OCI-LY1 (cell line): ENCODE measurements around the gene CELSR2.

Source experiments
- EZH2 ChIP-seq: fragments of 200-600 bp; sonication (generic), shearing (Covaris generic); IDR thresholded peaks from 2 replicates; pipeline ENCODE4 v1.8.0; 2017; ENCODE audit warnings: borderline replicate concordance, mixed run types, mild to moderate bottlenecking, antibody characterized with exemption, low read length, moderate library complexity, mixed read lengths
- TF ChIP-seq, protein P1 (sequence below): fragments of 200-600 bp; sonication (generic), shearing (Covaris generic); IDR thresholded peaks from 2 replicates; pipeline ENCODE4 v1.5.1; 2017; ENCODE audit warnings: mild to moderate bottlenecking, antibody characterized with exemption, low read length, moderate library complexity, mixed read lengths

DNA sequence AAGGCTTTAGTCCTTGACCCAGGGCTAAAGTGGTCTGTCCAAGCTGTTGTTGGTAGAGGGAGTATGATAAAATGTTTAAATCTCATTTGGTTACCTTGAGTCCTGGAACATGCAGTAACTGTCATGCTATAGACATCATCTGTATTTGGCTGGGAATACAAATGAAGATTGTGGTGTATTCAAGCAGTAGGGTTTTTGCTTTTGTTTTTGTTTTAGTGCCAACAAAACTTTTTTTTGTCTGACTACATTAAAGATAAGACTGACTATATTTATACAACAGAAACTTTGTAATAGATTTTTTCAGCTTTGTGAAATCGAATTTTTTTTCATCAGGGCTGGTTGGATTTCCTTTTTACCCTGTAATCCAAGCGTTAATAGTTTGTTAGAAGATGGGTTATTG lies 43.0 kb upstream of the CELSR2 start:
- no peak for TF ChIP-seq EZH2
- TF ChIP-seq, protein P1, sequence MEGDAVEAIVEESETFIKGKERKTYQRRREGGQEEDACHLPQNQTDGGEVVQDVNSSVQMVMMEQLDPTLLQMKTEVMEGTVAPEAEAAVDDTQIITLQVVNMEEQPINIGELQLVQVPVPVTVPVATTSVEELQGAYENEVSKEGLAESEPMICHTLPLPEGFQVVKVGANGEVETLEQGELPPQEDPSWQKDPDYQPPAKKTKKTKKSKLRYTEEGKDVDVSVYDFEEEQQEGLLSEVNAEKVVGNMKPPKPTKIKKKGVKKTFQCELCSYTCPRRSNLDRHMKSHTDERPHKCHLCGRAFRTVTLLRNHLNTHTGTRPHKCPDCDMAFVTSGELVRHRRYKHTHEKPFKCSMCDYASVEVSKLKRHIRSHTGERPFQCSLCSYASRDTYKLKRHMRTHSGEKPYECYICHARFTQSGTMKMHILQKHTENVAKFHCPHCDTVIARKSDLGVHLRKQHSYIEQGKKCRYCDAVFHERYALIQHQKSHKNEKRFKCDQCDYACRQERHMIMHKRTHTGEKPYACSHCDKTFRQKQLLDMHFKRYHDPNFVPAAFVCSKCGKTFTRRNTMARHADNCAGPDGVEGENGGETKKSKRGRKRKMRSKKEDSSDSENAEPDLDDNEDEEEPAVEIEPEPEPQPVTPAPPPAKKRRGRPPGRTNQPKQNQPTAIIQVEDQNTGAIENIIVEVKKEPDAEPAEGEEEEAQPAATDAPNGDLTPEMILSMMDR = no peak
